Activated CD4-positive, alpha-beta T cell treated with anti-CD3 and anti-CD28 coated beads for 36 hours (primary cell): ENCODE results near the gene PTPRM. TPM values are rescaled to one million over a fixed set of nuclear protein-coding genes. Genes with fewer than 3 reads are reported as not detected.

Experiments used
- ATAC-seq: fragments of 200-7000 bp; cut with Tn5 transposase; one replicate; pipeline ENCODE4 v1.10.0; 2021; ENCODE audit warnings: mild to moderate bottlenecking, moderate library complexity
- CTCF ChIA-PET: fragments of 350-600 bp; sonication (Branson Sonifier 250); formaldehyde crosslinking; loops from one replicate; lab custom pipeline; 2021; ENCODE audit warnings: antibody characterized with exemption; lab: Charles Lee
- POLR2A ChIA-PET: fragments of 350-600 bp; sonication (Branson Sonifier 250); formaldehyde crosslinking; loops from one replicate; lab custom pipeline; 2021; ENCODE audit warnings: antibody characterized with exemption, inconsistent platforms; lab: Charles Lee
- DNase-seq: peaks from one replicate; pipeline ENCODE4 v3.0.0-alpha.2; 2020
- H3K27ac Mint-ChIP-seq: one replicate; pipeline ENCODE4 v1.8.0; 2021; ENCODE audit warnings: mixed read lengths
- H3K27me3 Mint-ChIP-seq: one replicate; pipeline ENCODE4 v1.8.0; 2021; ENCODE audit warnings: mixed read lengths
- H3K36me3 Mint-ChIP-seq: one replicate; pipeline ENCODE4 v1.8.0; 2021; ENCODE audit warnings: low read depth, mixed read lengths
- H3K4me1 Mint-ChIP-seq: one replicate; pipeline ENCODE4 v1.8.0; 2021; ENCODE audit warnings: mixed read lengths
- H3K4me3 Mint-ChIP-seq: one replicate; pipeline ENCODE4 v1.8.0; 2021; ENCODE audit warnings: mild to moderate bottlenecking, moderate library complexity, mixed read lengths
- H3K9me3 Mint-ChIP-seq: one replicate; pipeline ENCODE4 v1.8.0; 2021; ENCODE audit warnings: low read depth, mixed read lengths
- intact Hi-C, 2 experiments: fragments of 100-400 bp; cut with DNase I in 1 of 2; cut with micrococcal nuclease in 1 of 2; formaldehyde crosslinking; loops; one replicate each; pipeline versions ENCODE4 v1.14.2 to v1.15.1; 2022 to 2024; cut with DNase I, micrococcal nuclease
- total RNA-seq, 2 experiments: library from RNA; stranded (reverse); gene quantifications; one replicate each; pipeline ENCODE4 v1.2.3, GENCODE V29; 2021

PTPRM gene
- total RNA-seq, 2 experiments from 2014 or later = 6.5 to 14.0 TPM

DNA sequence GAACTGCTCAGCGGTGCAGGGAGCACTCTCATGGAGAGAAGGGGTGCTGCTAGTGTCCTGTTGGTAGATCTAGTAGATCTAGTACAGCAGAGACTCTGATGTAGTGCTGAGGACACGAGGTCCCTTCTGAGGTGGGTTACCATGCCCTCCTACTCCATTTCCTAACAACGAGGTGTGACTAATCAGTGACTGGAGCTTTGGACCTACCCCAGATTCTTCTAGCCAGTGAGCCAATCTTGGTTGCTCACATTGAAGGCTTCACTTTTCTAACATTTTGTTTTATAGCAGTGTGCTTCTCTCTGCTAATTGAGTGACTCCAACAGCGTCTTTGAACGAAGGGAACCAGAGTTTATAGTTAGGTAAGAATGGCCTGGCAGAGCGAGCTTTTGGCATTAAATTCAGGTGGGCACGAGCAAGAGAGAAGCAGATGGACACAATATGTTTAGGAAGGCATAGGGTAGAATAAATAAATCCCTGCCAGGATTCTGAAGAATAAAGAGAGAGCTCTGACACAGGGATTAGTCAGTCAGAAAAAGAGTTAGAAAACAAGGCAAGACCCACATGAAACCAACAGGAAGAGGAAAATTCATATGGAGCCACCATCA, 736.1 kb downstream of the PTPRM start:
- no peaks in the 10 kb centered on the region for H3K4me1 Mint-ChIP-seq
- POLR2A ChIA-PET = no interaction called here
- intact Hi-C loops = no loop called here
- DNase-seq = no peak
- no peaks in the 10 kb centered on the region for H3K36me3 Mint-ChIP-seq
- H3K27me3 Mint-ChIP-seq = no peaks in the 10 kb centered on the region
- no peaks in the 10 kb centered on the region for H3K9me3 Mint-ChIP-seq
- CTCF ChIA-PET = interaction anchor here (1.0 kb wide), 1 partner anchor 417 kb away, joined by 3 read pairs; no protein-coding TSS in a partner anchor
- no peak overlapping the region for H3K4me3 Mint-ChIP-seq
- no peak for ATAC-seq
- no peak overlapping the region for H3K27ac Mint-ChIP-seq

GRCh38 chr18:8307960-8308359, 740.8 kb downstream of the PTPRM start:
- DNase-seq = no peak
- Mint-ChIP-seq H3K9me3 (no peaks in the 10 kb centered on the region), H3K36me3 (no peaks in the 10 kb centered on the region), H3K4me3 (no peak overlapping the region), H3K27ac (no peak overlapping the region), H3K4me1 (no peaks in the 10 kb centered on the region), H3K27me3 (no peaks in the 10 kb centered on the region)
- ATAC-seq = no peak
- CTCF ChIA-PET = interaction anchor here (0.6 to 1.3 kb wide), 2 partner anchors 20 to 248 kb away, joined by 3 to 4 read pairs; no protein-coding TSS in a partner anchor
- intact Hi-C loops = no loop called here
- POLR2A ChIA-PET = no interaction called here

DNA sequence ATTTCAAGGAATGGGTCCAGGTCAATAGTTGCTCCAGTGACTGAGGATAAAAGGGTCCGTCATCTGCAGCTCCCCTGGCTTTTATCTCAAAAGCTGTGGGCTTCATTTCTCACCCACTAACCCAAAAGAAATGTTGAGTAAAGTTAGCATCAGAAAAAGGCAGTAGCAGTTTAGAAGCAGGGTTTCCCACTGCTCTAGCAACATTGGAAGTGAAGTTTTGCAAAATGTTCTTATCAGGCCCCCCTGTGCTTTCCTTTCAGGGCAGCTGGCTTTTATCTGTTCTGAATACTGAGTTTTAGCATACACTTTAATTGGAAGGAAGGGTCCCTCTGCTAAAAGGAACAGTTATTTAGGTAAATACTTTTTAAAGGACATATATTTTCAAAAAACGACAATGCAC, 745.9 kb downstream of the PTPRM start:
- Mint-ChIP-seq H3K4me1 (no peaks in the 10 kb centered on the region), H3K9me3 (no peaks in the 10 kb centered on the region), H3K27me3 (no peaks in the 10 kb centered on the region), H3K36me3 (no peaks in the 10 kb centered on the region), H3K27ac (no peak overlapping the region), H3K4me3 (no peak overlapping the region)
- no peak for ATAC-seq
- no peak for DNase-seq
- intact Hi-C loops = no loop called here
- ChIA-PET POLR2A (no interaction called here), CTCF (no interaction called here)

GRCh38 chr18:8314124-8314523, 747.0 kb downstream of the PTPRM start:
- DNase-seq = no peak
- Mint-ChIP-seq H3K36me3 (no peaks in the 10 kb centered on the region), H3K27ac (no peak overlapping the region), H3K9me3 (no peaks in the 10 kb centered on the region), H3K27me3 (no peaks in the 10 kb centered on the region), H3K4me1 (no peaks in the 10 kb centered on the region), H3K4me3 (no peak overlapping the region)
- ChIA-PET CTCF (no interaction called here), POLR2A (no interaction called here)
- no peak for ATAC-seq
- intact Hi-C loops = no loop called here

GRCh38 chr18:8319798-8320489, 752.8 kb downstream of the PTPRM start:
- Mint-ChIP-seq H3K27ac (no peak overlapping the region), H3K4me1 (no peaks in the 10 kb centered on the region), H3K27me3 (no peaks in the 10 kb centered on the region), H3K36me3 (peaks cover 1% of the 10 kb centered on the region), H3K4me3 (no peak overlapping the region), H3K9me3 (no peaks in the 10 kb centered on the region)
- intact Hi-C loops = no loop called here
- DNase-seq = no peak
- ChIA-PET CTCF (no interaction called here), POLR2A (no interaction called here)
- no peak for ATAC-seq

DNA sequence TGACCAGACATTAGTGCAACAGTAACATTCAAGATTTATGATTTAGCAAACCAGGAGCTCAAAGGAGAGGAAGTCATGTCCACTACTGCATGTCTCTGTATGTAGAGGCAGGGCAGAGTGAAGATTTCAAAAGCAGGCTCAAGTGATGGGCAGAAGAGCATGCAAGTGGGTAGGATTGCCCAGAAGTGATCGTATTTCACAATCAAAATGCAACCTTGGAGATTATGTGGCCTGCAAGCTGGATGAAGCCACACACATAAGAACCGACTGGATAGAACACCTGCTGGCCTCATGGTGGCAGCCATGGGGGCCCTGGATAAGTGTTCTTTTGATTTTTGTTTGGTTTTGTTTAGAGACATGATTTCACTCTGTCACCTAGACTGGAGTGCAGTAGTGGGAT, 755.4 kb downstream of the PTPRM start:
- DNase-seq (no peak), ATAC-seq (no peak)
- Mint-ChIP-seq H3K9me3 (no peaks in the 10 kb centered on the region), H3K4me3 (no peak overlapping the region), H3K4me1 (no peaks in the 10 kb centered on the region), H3K27ac (no peak overlapping the region), H3K27me3 (no peaks in the 10 kb centered on the region), H3K36me3 (peaks cover 1% of the 10 kb centered on the region)
- ChIA-PET CTCF (no interaction called here), POLR2A (no interaction called here)
- intact Hi-C loops = no loop called here

- CTCF ChIA-PET = no interaction called here
- Mint-ChIP-seq H3K9me3 (no peaks in the 10 kb centered on the region), H3K4me1 (no peaks in the 10 kb centered on the region), H3K36me3 (peaks cover 1% of the 10 kb centered on the region), H3K27me3 (no peaks in the 10 kb centered on the region), H3K27ac (no peak overlapping the region), H3K4me3 (no peak overlapping the region)
- intact Hi-C loops = no loop called here
- no peak for ATAC-seq
- DNase-seq = no peak
- POLR2A ChIA-PET = no interaction called here
Measured at GRCh38 chr18:8324343-8325065, 757.4 kb downstream of the PTPRM start.

DNA sequence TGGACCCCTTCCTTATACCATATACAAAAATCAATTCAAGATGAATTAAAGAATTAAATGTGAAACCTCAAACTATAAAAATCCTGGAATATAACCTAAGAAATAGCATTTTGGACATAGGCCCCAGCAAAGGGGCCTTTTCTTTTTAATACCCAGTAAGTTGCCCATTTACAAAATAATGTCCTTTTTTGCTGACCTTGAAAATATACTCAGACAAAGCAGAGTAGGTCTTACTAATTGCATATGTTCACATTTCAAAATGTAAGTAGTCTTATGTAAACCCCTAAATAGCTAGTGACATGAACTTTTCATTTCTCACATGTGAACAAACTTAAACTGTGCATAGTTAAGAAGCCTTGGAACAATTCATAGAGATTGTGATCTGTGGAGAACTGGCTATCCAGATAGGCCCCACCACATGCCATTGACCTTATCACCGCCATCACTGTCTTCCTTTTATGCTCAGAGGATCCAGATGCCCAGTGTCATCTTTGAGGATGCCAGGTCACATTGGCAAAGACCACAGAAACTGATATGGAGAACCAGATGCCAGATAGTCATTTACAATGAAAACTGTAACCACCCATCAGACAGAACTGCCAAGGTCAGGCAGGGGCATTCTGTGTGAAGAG, 759.8 kb downstream of the PTPRM start:
- Mint-ChIP-seq H3K36me3 (no peaks in the 10 kb centered on the region), H3K27ac (no peak overlapping the region), H3K9me3 (no peaks in the 10 kb centered on the region), H3K4me1 (no peaks in the 10 kb centered on the region), H3K27me3 (no peaks in the 10 kb centered on the region), H3K4me3 (no peak overlapping the region)
- DNase-seq (no peak), ATAC-seq (no peak)
- ChIA-PET CTCF (no interaction called here), POLR2A (interaction anchor here (0.6 kb wide), 1 partner anchor 153 kb away, joined by 5 read pairs; no protein-coding TSS in a partner anchor)
- intact Hi-C loops = no loop called here

DNA sequence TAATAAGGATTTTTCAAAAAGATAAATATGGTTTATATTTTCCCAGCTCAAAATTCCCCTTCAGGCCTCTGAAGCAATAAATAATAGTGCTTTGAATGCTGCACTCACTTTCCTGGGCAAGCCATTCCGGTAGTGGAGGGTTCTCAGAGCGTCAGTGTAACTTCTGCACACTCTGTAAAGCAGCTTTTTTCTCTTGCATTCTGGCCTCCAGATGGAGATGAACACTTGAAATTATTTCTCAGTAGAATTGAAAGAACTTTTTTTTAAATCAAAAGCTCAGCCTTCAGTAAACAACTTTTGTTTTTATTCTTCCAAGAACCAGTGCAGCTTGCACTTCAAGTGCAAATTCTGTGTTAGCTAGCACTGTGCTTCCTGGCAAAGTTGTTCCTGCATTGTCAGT, 761.0 kb downstream of the PTPRM start:
- POLR2A ChIA-PET = no interaction called here
- intact Hi-C loops = no loop called here
- DNase-seq (no peak), ATAC-seq (no peak)
- Mint-ChIP-seq H3K4me1 (no peaks in the 10 kb centered on the region), H3K36me3 (no peaks in the 10 kb centered on the region), H3K9me3 (no peaks in the 10 kb centered on the region), H3K27me3 (no peaks in the 10 kb centered on the region), H3K4me3 (no peak overlapping the region), H3K27ac (no peak overlapping the region)
- CTCF ChIA-PET = interaction anchor here (0.6 to 0.9 kb wide), 3 partner anchors 21 to 1201 kb away, joined by 3 to 4 read pairs (median 3); no protein-coding TSS in a partner anchor

DNA sequence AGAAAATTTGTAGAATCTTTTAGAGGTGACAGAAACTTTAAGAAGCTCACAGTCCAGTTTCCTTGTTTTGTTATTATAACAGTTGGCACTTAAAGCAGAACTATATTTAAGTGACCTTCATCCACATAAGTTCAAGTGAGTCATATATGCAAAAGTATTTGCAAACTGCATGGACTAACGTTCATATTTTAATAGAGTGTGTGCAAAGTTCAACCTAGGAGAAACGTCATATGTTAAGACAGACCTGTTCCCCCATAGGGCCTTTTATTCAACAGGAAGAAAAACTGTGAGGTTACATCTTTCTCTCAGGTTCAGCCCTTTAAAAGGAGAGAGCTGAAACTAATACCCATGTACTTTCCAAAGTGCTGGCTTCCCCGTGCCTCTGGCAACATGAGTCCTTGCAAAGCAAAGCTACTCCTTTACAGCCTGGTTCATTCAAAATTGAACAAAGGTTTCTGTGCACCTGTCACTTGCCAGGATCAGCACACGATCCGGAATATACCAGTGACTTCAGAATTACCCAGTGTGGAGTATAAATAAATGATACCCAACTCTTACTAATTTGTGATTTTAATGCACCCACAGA, 762.2 kb downstream of the PTPRM start:
- intact Hi-C loops = no loop called here
- Mint-ChIP-seq H3K27ac (no peak overlapping the region), H3K4me1 (no peaks in the 10 kb centered on the region), H3K9me3 (no peaks in the 10 kb centered on the region), H3K36me3 (no peaks in the 10 kb centered on the region), H3K4me3 (no peak overlapping the region), H3K27me3 (no peaks in the 10 kb centered on the region)
- POLR2A ChIA-PET = no interaction called here
- ATAC-seq (no peak), DNase-seq (no peak)
- CTCF ChIA-PET = no interaction called here

GRCh38 chr18:8330575-8330974, 763.5 kb downstream of the PTPRM start:
- DNase-seq = no peak
- ChIA-PET CTCF (interaction anchor here (0.7 to 0.9 kb wide), 2 partner anchors 8 to 48 kb away, joined by 3 read pairs; no protein-coding TSS in a partner anchor), POLR2A (no interaction called here)
- no peaks in the 10 kb centered on the region for H3K4me1 Mint-ChIP-seq
- H3K27ac Mint-ChIP-seq = no peak overlapping the region
- intact Hi-C loops = loop anchor here in 1 of 2 experiments (5.0 kb wide), 1 partner anchor 52 kb away; no protein-coding TSS in a partner anchor
- H3K36me3 Mint-ChIP-seq = no peaks in the 10 kb centered on the region
- no peak overlapping the region for H3K4me3 Mint-ChIP-seq
- no peaks in the 10 kb centered on the region for H3K9me3 Mint-ChIP-seq
- ATAC-seq = no peak
- H3K27me3 Mint-ChIP-seq = no peaks in the 10 kb centered on the region
